Measurements from ENCODE around the gene ILK.

- TF ChIP-seq POLR2AphosphoS5 (IDR thresholded peaks at IDR 0.05) (no peak), POLR2A (IDR thresholded peaks at IDR 0.05) (no peak)
Observed at GRCh38 chr11:6653656-6654055, 50.1 kb downstream of the ILK start.
